ENCODE results near the gene FXR2.
A peak's percentile ranks its signal among the peaks of the same experiment; 100 is the strongest.

FXR2 gene

DNA sequence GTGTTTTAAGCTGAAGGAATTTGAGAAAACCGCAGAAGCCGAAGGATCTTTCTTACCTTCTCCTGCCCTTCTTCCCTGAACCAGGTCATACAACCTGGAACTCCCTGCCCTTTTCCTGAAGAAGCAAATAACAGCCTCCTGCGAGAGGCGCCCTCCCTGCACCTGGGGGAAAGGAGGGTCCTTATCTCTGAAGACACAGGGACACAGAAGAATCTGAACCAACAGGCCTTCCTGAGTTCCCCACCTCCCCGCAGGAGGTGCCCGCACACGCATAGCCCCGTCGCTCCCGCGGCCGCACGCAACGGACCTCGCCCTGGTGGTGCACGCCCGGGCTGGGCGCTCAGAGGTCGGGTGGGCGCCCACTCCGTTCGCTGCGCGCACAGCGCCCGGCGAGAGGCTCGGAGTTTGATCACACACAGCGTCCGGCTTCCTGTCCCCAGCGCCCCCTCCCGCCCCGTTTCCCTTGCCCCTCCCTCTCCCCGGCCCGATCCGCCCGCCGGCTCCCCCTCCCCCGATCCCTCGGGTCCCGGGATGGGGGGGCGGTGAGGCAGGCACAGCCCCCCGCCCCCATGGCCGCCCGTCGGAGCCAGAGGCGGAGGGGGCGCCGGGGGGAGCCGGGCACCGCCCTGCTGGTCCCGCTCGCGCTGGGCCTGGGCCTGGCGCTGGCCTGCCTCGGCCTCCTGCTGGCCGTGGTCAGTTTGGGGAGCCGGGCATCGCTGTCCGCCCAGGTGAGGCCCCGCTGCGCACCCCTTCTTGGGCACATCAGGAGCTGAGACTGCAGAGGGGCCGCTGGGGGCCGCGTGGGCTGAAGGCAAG is 65.9 kb downstream of the FXR2 start, which contains the start of gene TNFSF12:
TNFSF12 (plus strand) TSS at position 474 of the 816 bp plus-strand sequence; CDS start at position 570, 96 bp downstream.
- DNase-seq (ENCODE audit: low spot score): peak; percentile 42

DNA sequence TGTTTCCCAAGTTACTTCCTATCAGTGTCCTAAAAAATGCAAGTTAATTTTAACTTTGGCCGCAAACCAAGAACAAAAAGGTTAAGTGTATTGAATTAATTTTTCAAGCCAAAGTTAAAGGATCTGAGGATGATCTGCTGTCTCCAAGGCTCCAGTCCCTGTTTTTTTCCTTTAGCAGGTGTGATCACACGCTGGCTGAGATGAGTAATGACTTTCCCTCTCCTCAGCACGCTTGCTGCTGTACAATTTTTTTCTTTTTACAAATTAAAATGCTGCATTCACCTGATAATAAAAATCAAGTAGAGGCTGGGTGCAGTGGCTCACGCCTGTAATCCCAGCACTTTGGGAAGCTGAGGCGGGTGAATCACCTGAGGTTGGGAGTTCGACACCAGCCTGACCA is 69.8 kb downstream of the FXR2 start:
- no peak for DNase-seq (ENCODE audit: low spot score)
